C4-2B (cell line): Measurements from ENCODE around the gene MEOX1.
"Not testable (repeated sequence)": the region's sequence is repeated elsewhere in the genome, so short reads cannot be mapped to it uniquely, and the experiment has no call there.

Experiments used
- H3K27ac ChIP-seq: fragments of 450-650 bp; 2 replicates; pipeline ENCODE4 v1.5.1; 2017
- CTCF ChIP-seq: fragments of 450-650 bp; conservative IDR thresholded peaks from 2 replicates; pipeline ENCODE4 v1.5.1; 2017; ENCODE audit warnings: mild to moderate bottlenecking
- ZFX ChIP-seq: fragments of 450-650 bp; IDR thresholded peaks from 2 replicates; pipeline ENCODE4 v1.6.1; 2017

Gene MEOX1

GRCh38 chr17:43608313-43608712, 53.4 kb downstream of the MEOX1 start:
- TF ChIP-seq ZFX: no peak
- no peak for TF ChIP-seq CTCF
- no peak overlapping the region for H3K27ac ChIP-seq

- TF ChIP-seq CTCF: no peak
- no peak for TF ChIP-seq ZFX
- no peak overlapping the region for H3K27ac ChIP-seq
These were observed 57.2 kb downstream of the MEOX1 start for GRCh38 chr17:43604549-43604948.

- H3K27ac ChIP-seq: no peak overlapping the region
- TF ChIP-seq CTCF (no peak), ZFX (no peak)
These were observed 58.4 kb downstream of the MEOX1 start for GRCh38 chr17:43603321-43603720.

- not testable (repeated sequence) for H3K27ac ChIP-seq
These were observed 59.2 kb downstream of the MEOX1 start for GRCh38 chr17:43602556-43602955.

GRCh38 chr17:43601280-43602039, 60.3 kb downstream of the MEOX1 start:
- H3K27ac ChIP-seq: peak overlapping the region; percentile 12; the same call in 1 of the 2 replicates
- TF ChIP-seq ZFX (no peak), CTCF (no peak)

GRCh38 chr17:43599835-43600234, 61.9 kb downstream of the MEOX1 start:
- TF ChIP-seq CTCF (no peak), ZFX (no peak)
- H3K27ac ChIP-seq: no peak overlapping the region

GRCh38 chr17:43599046-43599395, 62.7 kb downstream of the MEOX1 start:
- H3K27ac ChIP-seq: no peak overlapping the region
- no peak for TF ChIP-seq CTCF
- no peak for TF ChIP-seq ZFX
